GM13977 (cell line): ENCODE results near the gene ARPP21.

Source experiments
- DNase-seq: peaks from one replicate; pipeline ENCODE4 v3.0.0; 2012; ENCODE audit warnings: low spot score
- CTCF ChIP-seq: IDR thresholded peaks from 2 replicates; pipeline ENCODE4 v1.5.1; 2012; ENCODE audit warnings: mild to moderate bottlenecking, control low read depth; ENCODE audit not compliant: insufficient read depth; ENCODE audit errors: extremely low read depth, missing control alignments
- in situ Hi-C: fragments of 300-500 bp; cut with MboI; formaldehyde crosslinking; loops from one replicate; pipeline ENCODE4 v1.12.0; 2022; ENCODE audit warnings: low sequenced_read_pairs, low pct_unique_long_range_greater_than_20kb, mixed read lengths, inconsistent platforms; ENCODE audit not compliant: unreplicated experiment

ARPP21 gene

GRCh38 chr3:35757991-35758757, 118.8 kb downstream of the ARPP21 start:
- TF ChIP-seq CTCF = no peak
- in situ Hi-C loops = no loop called here
- DNase-seq = no peak

GRCh38 chr3:35760146-35760545, 120.8 kb downstream of the ARPP21 start:
- DNase-seq = no peak
- in situ Hi-C loops = no loop called here
- no peak for TF ChIP-seq CTCF

- in situ Hi-C loops = no loop called here
- DNase-seq = no peak
- TF ChIP-seq CTCF = no peak
These were observed 122.0 kb downstream of the ARPP21 start for GRCh38 chr3:35761311-35761710.

- DNase-seq = no peak
- TF ChIP-seq CTCF = no peak
- in situ Hi-C loops = no loop called here
These were observed 133.2 kb downstream of the ARPP21 start for GRCh38 chr3:35772381-35773015.

GRCh38 chr3:35773417-35773816, 134.1 kb downstream of the ARPP21 start:
- in situ Hi-C loops = no loop called here
- no peak for TF ChIP-seq CTCF
- DNase-seq = no peak

- no peak for TF ChIP-seq CTCF
- in situ Hi-C loops = no loop called here
- DNase-seq = no peak
These were observed 137.0 kb downstream of the ARPP21 start for GRCh38 chr3:35776346-35776745.
